HG03460 (cell line): ENCODE data around the gene EBF3.

Experiments used
- ATAC-seq: cut with Tn5 transposase; IDR thresholded peaks from one replicate; pipeline ENCODE4 v1.9.1; 2021; ENCODE audit not compliant: unreplicated experiment

EBF3 gene

GRCh38 chr10:129811208-129811607 lies 152.9 kb downstream of the EBF3 start:
- no peak for ATAC-seq

- ATAC-seq: no peak
Measured at GRCh38 chr10:129809841-129810240, 154.2 kb downstream of the EBF3 start.

- ATAC-seq: no peak
Measured at GRCh38 chr10:129809431-129809830, 154.6 kb downstream of the EBF3 start.

GRCh38 chr10:129808092-129808983 lies 155.7 kb downstream of the EBF3 start:
- ATAC-seq: no peak

- ATAC-seq: no peak
Measured at GRCh38 chr10:129807211-129807610, 156.9 kb downstream of the EBF3 start.

GRCh38 chr10:129800796-129801340 lies 163.2 kb downstream of the EBF3 start:
- no peak for ATAC-seq

DNA sequence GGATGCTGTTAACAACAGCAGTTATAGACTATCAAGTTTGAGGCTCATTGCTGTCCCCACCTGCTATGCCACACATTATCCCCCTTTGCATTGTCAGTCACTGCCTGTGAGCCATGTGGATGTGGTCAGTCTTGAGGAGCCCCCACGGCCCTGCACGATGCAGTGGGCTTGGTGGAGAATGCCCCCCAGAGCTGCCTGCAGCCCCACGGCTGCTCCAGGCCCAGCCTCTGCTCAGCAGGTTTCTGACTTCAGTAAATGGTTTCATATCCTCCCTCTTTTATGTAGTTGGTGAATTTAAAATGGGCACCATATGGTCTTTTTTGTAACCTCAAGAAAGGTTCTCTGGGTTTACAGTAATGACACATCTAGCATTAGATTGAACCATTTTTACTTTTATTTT lies 164.1 kb downstream of the EBF3 start:
- no peak for ATAC-seq

GRCh38 chr10:129796710-129797420 lies 167.2 kb downstream of the EBF3 start:
- no peak for ATAC-seq

GRCh38 chr10:129793996-129794395 lies 170.1 kb downstream of the EBF3 start:
- no peak for ATAC-seq

- ATAC-seq: no peak
Measured at GRCh38 chr10:129793479-129793878, 170.6 kb downstream of the EBF3 start.

DNA sequence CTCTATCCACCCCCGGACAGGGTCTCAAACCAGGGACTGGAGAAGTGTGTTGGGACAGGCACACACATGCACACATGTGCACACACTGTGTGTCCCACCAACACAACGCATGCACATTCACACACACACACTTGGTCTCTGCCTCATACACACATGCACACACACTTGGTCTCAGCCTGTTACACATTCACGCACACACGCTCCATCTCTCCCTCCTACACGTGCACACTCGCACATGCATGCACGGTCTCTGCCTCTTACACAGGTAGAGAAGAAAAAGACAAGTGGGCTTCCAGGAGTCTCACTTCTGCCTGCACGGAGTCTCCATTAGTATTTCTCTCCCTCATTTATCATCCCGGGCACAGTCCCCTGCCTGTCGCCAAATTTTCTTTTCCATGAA lies 171.2 kb downstream of the EBF3 start:
- no peak for ATAC-seq

GRCh38 chr10:129792141-129792540 lies 171.9 kb downstream of the EBF3 start:
- no peak for ATAC-seq

DNA sequence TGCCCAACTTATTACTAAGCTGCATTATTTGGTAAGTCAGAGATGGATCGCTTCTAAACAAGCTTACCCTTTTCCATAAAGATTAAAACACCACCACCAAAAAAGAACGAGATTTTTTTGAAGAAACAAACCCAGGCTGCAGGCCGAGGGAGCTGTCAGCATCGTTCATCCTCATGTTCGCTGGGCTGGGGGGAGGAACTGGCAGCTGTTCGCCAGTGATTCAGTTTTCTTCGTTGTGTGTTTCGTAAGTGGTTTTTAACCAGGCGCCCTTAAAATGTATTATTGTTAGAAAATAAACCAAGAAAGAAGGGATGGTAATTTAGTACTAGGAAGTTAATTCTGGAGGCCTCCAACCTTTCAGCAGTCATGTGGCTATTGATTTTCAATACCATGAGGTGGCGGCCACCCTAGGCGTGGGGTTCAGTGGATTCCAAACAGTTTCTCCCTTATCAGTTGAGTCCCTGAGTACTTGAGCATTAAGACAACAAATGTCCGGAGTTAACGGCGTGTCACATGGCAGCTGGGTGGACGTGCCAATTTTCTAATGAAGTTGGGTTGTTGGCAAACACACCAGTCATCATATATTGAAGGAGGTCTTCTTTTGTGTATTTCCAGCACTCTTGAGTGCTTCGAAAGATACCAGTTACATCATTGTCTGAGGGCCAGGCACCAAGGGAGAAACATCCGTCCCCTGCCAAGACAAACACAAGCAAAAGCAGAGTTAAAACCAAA lies 173.2 kb downstream of the EBF3 start:
- ATAC-seq: no peak

GRCh38 chr10:129788215-129788614 lies 175.9 kb downstream of the EBF3 start:
- ATAC-seq: no peak

DNA sequence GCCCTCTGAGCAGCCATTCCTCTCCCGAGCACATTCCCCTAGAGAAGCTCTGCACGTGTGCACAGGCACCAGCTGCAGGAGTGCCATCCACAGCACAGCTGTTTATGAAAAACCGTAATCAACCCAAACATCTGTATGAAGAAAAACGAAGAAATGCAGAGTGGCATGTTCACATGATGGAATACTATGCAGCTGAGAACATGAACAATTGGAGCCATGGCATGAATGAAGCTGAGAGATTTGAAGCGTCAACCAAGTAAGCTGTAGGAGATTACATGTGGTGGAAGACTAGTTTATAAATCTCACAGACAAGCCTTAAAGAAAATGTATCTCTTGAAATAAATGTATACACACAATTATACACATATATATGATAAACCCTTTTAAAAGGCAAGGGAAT lies 176.5 kb downstream of the EBF3 start:
- no peak for ATAC-seq

DNA sequence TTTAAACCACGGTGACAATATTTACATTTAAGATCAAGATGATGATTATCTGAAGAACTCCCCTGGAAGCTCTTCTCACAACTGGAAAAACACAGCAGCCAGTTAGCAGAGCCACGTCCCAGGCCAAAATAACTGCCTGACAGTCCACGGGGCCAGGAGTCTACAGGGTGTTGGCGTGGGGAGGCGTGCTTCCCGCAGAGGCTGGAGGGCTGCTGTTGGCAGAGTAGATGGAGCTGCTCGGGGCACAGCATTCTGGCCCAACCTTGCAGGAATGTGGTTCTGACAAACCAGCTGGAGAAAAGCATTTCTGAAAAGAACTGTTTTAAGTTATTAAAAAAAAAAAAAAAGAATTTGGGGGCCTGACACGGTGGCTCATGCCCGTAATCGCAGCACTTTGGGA lies 177.9 kb downstream of the EBF3 start:
- no peak for ATAC-seq

- no peak for ATAC-seq
Measured at GRCh38 chr10:129785536-129785981, 178.5 kb downstream of the EBF3 start.
